LNCaP clone FGC (cell line): Measurements from ENCODE around the gene MYH9.

ENCODE experiments used
- DNase-seq: peaks from one replicate; pipeline ENCODE4 v3.0.0-alpha.2; 2011; ENCODE audit warnings: low read depth
- H3K4me3 ChIP-seq: 2 replicates; pipeline ENCODE4 v1.5.1; 2011; ENCODE audit warnings: mild to moderate bottlenecking, low read depth, low read length, control low read depth
- CTCF ChIP-seq: IDR thresholded peaks from 2 replicates; pipeline ENCODE4 v1.5.1; 2012; ENCODE audit warnings: mild to moderate bottlenecking; ENCODE audit not compliant: control insufficient read depth, insufficient read depth; ENCODE audit errors: extremely low read depth

Gene MYH9

GRCh38 chr22:36287881-36288515 lies 99.8 kb downstream of the MYH9 start:
- no peak overlapping the region for H3K4me3 ChIP-seq
- TF ChIP-seq CTCF: no peak
- DNase-seq: no peak

DNA sequence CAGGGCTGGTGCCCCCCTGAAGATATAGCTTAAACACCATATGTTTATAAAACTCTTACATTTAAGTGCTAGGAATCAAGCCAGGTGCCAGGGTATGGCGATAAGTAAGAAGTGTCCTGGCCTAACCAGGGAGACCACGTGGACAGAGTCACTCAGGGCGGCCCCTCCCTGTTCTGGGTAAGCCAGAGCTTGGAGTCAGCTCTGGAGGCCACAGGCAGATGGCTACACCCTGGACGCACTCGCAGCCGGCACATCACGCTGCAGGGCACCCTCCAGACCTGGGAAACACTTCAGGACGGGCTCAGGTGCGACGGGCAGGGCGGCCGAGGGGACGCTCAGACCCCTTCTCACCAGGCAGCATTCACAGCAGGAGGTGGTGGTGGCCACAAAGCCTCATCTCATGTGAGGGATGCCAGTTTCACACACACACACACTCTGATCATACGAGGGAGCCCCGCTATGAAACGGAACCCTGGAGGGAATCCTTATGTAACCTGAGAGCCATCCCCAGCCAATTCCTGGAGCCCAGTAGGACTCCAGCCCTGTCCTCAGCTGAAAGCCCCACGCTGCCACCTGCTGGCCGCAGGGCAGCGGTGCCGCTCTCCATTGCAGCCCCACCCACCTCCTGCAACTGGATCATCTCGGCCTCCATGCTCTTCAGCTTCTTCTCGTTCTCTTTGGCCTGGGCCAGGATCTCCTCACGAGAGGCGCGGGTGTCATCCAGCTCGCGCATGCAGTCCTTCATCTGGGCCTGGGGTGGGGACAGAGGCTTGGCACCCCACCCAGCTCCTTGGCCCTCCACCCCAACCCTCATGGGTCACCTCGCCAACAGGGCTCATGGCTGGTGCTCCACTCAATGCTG lies 101.4 kb downstream of the MYH9 start:
- no peak for DNase-seq
- peak; percentile 88 for TF ChIP-seq CTCF
- no peak overlapping the region for H3K4me3 ChIP-seq

DNA sequence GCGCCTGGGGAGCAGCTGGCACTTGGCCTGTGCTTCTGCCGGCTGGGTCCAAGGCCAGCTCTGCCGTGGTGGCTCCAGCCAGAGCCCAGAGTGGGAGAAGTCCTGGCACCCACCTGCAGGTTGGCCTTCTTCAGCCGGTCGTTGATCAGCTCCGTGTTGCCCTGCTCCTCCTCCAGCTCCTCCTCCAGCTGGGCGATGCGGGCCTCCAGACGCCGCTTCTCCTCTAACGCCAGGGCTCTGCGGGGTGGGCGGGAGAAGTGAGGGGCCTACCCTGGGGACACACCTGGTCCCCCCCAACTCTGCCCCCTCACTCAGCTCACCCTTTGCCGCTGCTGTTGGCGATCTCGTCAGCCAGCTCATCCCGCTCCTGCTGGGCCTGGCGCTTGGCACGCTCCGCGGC lies 102.2 kb downstream of the MYH9 start:
- no peak overlapping the region for H3K4me3 ChIP-seq
- no peak for TF ChIP-seq CTCF
- DNase-seq: no peak

DNA sequence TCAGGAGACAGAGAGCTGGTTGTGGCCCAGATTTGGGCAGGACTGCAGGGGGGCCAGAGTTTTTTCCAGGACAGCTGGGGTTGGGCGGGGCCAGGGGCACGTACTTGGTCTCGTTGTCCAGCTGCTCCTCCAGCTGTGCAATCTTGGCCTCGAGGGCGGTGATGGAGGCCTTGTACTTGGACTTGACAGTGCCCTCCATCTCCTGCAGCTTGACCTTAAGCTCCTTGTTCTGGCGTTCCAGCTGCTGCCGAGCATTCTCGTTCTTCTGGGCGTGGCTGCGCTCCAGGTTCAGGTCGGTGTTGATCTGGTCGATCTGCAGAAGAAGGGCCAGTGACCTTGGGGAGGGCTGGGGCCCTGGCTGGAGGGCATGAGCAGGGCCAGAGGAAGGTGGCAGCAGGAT lies 102.8 kb downstream of the MYH9 start:
- no peak overlapping the region for H3K4me3 ChIP-seq
- no peak for DNase-seq
- no peak for TF ChIP-seq CTCF

DNA sequence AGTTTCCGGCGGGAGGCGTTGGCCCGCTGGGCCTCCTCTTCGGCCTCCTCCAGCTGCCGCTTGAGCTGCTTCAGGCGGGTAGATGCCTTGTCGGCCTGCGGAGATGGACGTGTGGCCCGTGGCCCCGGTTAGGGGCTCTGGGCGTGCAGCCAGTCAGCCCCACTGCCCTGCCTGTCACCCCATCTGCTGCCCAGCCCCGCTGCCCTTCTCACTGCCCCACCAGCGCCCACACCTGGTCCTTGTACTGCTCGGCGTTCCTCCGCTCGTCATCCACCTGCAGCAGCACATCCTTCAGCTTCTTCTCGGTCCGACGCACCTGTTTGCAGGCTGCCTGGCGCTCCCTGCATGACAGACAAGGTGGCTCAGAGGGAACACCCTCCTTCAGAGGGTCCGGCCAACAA lies 103.6 kb downstream of the MYH9 start:
- H3K4me3 ChIP-seq: no peak overlapping the region
- TF ChIP-seq CTCF: no peak

DNA sequence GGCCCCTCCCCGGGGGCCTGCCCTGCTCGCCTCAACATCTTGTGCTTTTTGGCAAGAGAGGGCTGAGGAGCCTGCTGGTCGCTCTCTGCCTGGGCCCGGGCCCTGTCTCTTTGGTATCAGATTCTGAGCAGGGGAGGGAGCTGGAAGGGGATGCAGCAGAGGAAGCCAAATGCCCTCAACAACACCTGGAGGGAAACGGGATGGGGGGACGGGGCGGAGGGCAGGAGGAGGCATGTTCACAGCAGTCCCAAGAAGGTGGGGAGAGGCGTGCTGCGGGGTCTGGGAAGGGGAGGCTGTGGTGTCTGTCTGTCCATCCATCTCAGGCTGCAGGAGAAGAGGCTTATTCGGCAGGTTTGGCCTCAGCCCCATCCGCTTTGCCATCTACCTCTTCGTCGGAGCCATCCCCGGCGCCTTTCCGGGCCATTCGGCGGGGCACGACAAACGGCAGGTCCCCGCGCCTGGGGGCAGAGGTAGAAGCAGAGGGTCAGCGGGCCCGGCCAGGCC lies 105.4 kb downstream of the MYH9 start:
- no peak for DNase-seq
- H3K4me3 ChIP-seq: no peak overlapping the region
- TF ChIP-seq CTCF: no peak

More for the DNA sequence above, 103.6 kb downstream of the MYH9 start:
- DNase-seq: no peak
